DND-41 (cell line): ENCODE measurements around the gene CFAP65.

ENCODE experiments used
- ATAC-seq: fragments of 200-7000 bp; cut with Tn5 transposase; 3 replicates; pipeline ENCODE4 v1.9.1; 2021; ENCODE audit warnings: low read depth; ENCODE audit not compliant: insufficient read depth
- DNase-seq: peaks from one replicate; pipeline ENCODE4 v3.0.0-alpha.2; 2020
- H2AFZ ChIP-seq: 2 replicates; pipeline ENCODE4 v1.6.0; 2012; ENCODE audit warnings: low read depth, low read length
- H3K27ac ChIP-seq: 2 replicates; pipeline ENCODE4 v1.5.1; 2012; ENCODE audit warnings: low read length, inconsistent platforms
- H3K27me3 ChIP-seq: fragments of 200-600 bp; sonication (generic); 2 replicates; pipeline ENCODE4 v1.6.0; 2012; ENCODE audit warnings: low read length, mild to moderate bottlenecking, inconsistent platforms; ENCODE audit not compliant: insufficient read depth, poor library complexity
- H3K36me3 ChIP-seq: 2 replicates; pipeline ENCODE4 v1.5.1; 2012; ENCODE audit warnings: low read length, inconsistent platforms; ENCODE audit not compliant: insufficient read depth
- H3K4me1 ChIP-seq: 2 replicates; pipeline ENCODE4 v1.5.1; 2012; ENCODE audit warnings: mild to moderate bottlenecking, low read length; ENCODE audit not compliant: insufficient read depth
- H3K4me2 ChIP-seq: 2 replicates; pipeline ENCODE4 v1.6.0; 2012; ENCODE audit warnings: mild to moderate bottlenecking, moderate library complexity, low read length, inconsistent platforms; ENCODE audit not compliant: insufficient read depth
- H3K4me3 ChIP-seq, 2 experiments: fragments of 200-600 bp in 1 of 2; shearing (Covaris generic) in 1 of 2; 2 replicates each; pipeline ENCODE4 v1.5.1; 2012 to 2016; ENCODE audit warnings: inconsistent platforms in 2 of 2, low read length in 2 of 2, mild to moderate bottlenecking in 2 of 2, low read depth in 1 of 2, moderate library complexity in 1 of 2
- H3K79me2 ChIP-seq: 2 replicates; pipeline ENCODE4 v1.6.0; 2012; ENCODE audit warnings: low read length, inconsistent platforms; ENCODE audit not compliant: insufficient read depth
- H3K9ac ChIP-seq: 2 replicates; pipeline ENCODE4 v1.6.0; 2012; ENCODE audit warnings: low read depth, mild to moderate bottlenecking, inconsistent platforms, low read length, moderate library complexity
- H3K9me3 ChIP-seq: 2 replicates; pipeline ENCODE4 v1.5.1; 2012; ENCODE audit warnings: low read length, moderate library complexity, mild to moderate bottlenecking, inconsistent platforms; ENCODE audit not compliant: insufficient read depth, severe bottlenecking
- H4K20me1 ChIP-seq: 2 replicates; pipeline ENCODE4 v1.6.0; 2012; ENCODE audit warnings: low read length; ENCODE audit not compliant: insufficient read depth
- CTCF ChIP-seq: IDR thresholded peaks from 2 replicates; pipeline ENCODE4 v1.5.1; 2012; ENCODE audit warnings: borderline replicate concordance, low read length, moderate library complexity, mild to moderate bottlenecking; ENCODE audit not compliant: poor library complexity, severe bottlenecking; ENCODE audit errors: extremely low read depth
- EZH2 ChIP-seq: IDR thresholded peaks from 3 replicates; pipeline ENCODE4 v1.6.1; 2012; ENCODE audit warnings: borderline replicate concordance, low read depth, mild to moderate bottlenecking, moderate library complexity, low read length, inconsistent platforms; ENCODE audit not compliant: severe bottlenecking

Gene CFAP65

GRCh38 chr2:219028996-219029828 lies 12.1 kb downstream of the CFAP65 start:
- Histone ChIP-seq H3K27me3 (peaks cover 20% of the 10 kb centered on the region), H4K20me1 (peaks cover 8% of the 10 kb centered on the region; the same call in 1 of the 2 replicates), H3K4me2 (no peak overlapping the region), H3K4me3 (no peak overlapping the region), H3K27ac (no peak overlapping the region), H3K4me1 (no peaks in the 10 kb centered on the region), H3K9me3 (no peaks in the 10 kb centered on the region), H3K36me3 (no peaks in the 10 kb centered on the region), H3K9ac (no peak overlapping the region), H3K79me2 (no peaks in the 10 kb centered on the region), H2AFZ (no peak overlapping the region)
- ATAC-seq (peak; percentile 39), DNase-seq (no peak)
- TF ChIP-seq EZH2 (no peak), CTCF (no peak)

- no peaks in the 10 kb centered on the region for H3K79me2 ChIP-seq
- no peak overlapping the region for H2AFZ ChIP-seq
- peaks cover 15% of the 10 kb centered on the region for H3K27me3 ChIP-seq
- H3K4me2 ChIP-seq: no peak overlapping the region
- H4K20me1 ChIP-seq: peaks cover 8% of the 10 kb centered on the region; the same call in 1 of the 2 replicates
- no peak for ATAC-seq
- no peak for DNase-seq
- H3K9ac ChIP-seq: no peak overlapping the region
- no peaks in the 10 kb centered on the region for H3K9me3 ChIP-seq
- H3K4me1 ChIP-seq: no peaks in the 10 kb centered on the region
- TF ChIP-seq EZH2 (no peak), CTCF (no peak)
- no peak overlapping the region for H3K4me3 ChIP-seq
- H3K27ac ChIP-seq: no peak overlapping the region
- no peaks in the 10 kb centered on the region for H3K36me3 ChIP-seq
Observed at GRCh38 chr2:219028141-219028540, 13.2 kb downstream of the CFAP65 start.

GRCh38 chr2:219027511-219028055 lies 13.7 kb downstream of the CFAP65 start:
- TF ChIP-seq CTCF (no peak), EZH2 (no peak)
- no peaks in the 10 kb centered on the region for H3K4me1 ChIP-seq
- no peak for DNase-seq
- no peaks in the 10 kb centered on the region for H3K36me3 ChIP-seq
- no peak overlapping the region for H3K4me2 ChIP-seq
- H3K79me2 ChIP-seq: no peaks in the 10 kb centered on the region
- peaks cover 13% of the 10 kb centered on the region for H3K27me3 ChIP-seq
- H4K20me1 ChIP-seq: peaks cover 8% of the 10 kb centered on the region; the same call in 1 of the 2 replicates
- no peak overlapping the region for H2AFZ ChIP-seq
- no peak overlapping the region for H3K9ac ChIP-seq
- ATAC-seq: no peak
- H3K9me3 ChIP-seq: no peaks in the 10 kb centered on the region
- H3K27ac ChIP-seq: no peak overlapping the region
- H3K4me3 ChIP-seq: no peak overlapping the region
